ENCODE data around the gene GP9.

DNA sequence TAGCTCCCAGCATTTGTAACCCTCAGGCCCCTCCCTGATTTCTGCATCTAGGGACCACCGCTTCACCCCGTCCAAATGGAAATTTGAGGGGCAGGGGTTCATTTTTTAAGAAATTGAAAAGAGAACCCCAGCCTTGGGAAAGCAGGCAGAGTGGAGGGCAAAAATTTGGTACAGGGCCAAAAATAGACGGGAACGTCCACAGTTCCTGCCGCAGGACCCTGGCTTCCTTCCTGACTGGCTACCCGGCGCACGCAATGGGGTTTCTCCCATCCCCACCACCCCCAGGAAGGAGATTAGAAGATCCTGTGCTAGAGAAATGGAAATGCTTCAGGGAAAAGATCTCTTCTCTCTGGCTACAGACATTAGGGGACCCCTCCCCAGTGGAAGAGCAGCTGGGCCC lies 20.9 kb downstream of the GP9 start:
- no peak for TF ChIP-seq POLR2A (IDR thresholded peaks at IDR 0.05)
- TF ChIP-seq, protein P1, sequence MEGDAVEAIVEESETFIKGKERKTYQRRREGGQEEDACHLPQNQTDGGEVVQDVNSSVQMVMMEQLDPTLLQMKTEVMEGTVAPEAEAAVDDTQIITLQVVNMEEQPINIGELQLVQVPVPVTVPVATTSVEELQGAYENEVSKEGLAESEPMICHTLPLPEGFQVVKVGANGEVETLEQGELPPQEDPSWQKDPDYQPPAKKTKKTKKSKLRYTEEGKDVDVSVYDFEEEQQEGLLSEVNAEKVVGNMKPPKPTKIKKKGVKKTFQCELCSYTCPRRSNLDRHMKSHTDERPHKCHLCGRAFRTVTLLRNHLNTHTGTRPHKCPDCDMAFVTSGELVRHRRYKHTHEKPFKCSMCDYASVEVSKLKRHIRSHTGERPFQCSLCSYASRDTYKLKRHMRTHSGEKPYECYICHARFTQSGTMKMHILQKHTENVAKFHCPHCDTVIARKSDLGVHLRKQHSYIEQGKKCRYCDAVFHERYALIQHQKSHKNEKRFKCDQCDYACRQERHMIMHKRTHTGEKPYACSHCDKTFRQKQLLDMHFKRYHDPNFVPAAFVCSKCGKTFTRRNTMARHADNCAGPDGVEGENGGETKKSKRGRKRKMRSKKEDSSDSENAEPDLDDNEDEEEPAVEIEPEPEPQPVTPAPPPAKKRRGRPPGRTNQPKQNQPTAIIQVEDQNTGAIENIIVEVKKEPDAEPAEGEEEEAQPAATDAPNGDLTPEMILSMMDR (IDR thresholded peaks at IDR 0.05 in 8 of 11, conservative IDR thresholded peaks at IDR 0.05 in 3 of 11): no peak
- TF ChIP-seq POLR2AphosphoS5 (IDR thresholded peaks at IDR 0.05): no peak

Data from spleen (tissue), 7 donors.